ENCODE data around the gene DLGAP1. TPM values are rescaled to one million over a fixed set of nuclear protein-coding genes. Genes with fewer than 3 reads are reported as not detected.

The DLGAP1 gene
- total RNA-seq, 1 donor from 2014 or later = 105 TPM

DNA sequence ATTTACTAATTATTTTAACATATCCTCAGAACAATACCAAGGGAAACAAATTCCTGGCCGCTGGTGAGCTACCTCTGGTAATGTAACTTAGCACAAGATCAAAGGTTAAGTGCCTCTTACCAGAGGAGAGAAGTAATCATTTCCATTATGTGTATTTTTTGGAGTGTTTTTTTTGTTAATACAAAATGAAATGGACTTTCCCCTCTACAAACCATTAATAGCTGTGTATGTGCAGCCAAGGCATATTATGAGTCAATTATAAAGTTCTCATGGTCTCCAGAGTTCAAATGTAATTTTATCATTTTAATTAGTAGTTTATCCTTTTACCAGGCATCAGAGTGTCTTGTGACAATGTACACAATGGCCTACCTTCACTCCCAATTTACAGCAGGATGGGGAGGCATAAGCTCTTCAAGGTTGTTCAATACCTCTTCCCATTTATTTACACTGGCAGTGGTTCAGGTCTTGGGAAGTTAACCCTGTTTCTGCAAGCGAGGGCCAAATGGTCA is 762.9 kb downstream of the DLGAP1 start:
- DNase-seq (ENCODE audit: low spot score) = peak; percentile 73

GRCh38 chr18:3691705-3692104 is 763.4 kb downstream of the DLGAP1 start:
- DNase-seq (ENCODE audit: low spot score) = no peak

- DNase-seq (ENCODE audit: low spot score) = no peak
Measured at GRCh38 chr18:3690764-3691066, 764.4 kb downstream of the DLGAP1 start.

DNA sequence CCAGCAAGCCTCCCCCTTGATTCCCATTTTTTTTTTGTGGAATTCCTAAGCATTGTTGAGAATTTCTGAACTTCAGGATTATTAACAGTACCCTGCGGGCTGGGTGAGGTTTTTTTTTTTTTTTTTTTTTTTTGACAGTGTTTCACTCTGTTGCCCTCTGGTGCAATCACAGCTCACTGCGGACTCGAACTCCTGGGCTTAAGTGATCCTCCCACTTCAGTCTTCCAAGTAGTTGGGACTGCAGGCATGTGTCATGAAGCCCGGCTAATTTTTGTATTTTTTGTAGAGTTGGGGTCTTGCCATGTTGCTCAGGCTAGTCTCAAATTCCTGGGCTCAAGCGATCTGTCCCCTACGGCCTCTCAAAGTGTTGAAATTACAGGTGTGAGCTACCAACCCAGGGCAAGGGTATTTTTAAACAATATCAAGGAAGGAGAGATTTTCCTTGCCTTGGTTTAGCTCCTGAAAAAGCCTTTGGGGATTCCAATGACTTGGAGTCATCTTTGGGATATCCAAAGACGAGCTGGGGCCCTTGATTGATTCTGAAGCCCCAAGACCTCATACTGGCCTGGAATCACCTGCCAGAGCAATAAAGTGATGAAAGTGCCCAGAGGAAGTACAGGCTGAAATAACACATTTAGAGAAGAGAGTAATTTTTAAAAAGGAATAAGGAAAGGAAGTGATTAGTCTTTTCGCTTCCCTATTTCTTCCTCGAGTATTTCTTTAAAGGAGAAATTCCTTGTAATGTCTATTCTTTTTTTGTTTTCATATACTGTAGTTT is 764.9 kb downstream of the DLGAP1 start:
- no peak for DNase-seq (ENCODE audit: low spot score)

- DNase-seq (ENCODE audit: low spot score) = no peak
Measured at GRCh38 chr18:3689091-3689490, 766.0 kb downstream of the DLGAP1 start.

- DNase-seq (ENCODE audit: low spot score) = no peak
Measured at GRCh38 chr18:3688690-3689089, 766.4 kb downstream of the DLGAP1 start.

DNA sequence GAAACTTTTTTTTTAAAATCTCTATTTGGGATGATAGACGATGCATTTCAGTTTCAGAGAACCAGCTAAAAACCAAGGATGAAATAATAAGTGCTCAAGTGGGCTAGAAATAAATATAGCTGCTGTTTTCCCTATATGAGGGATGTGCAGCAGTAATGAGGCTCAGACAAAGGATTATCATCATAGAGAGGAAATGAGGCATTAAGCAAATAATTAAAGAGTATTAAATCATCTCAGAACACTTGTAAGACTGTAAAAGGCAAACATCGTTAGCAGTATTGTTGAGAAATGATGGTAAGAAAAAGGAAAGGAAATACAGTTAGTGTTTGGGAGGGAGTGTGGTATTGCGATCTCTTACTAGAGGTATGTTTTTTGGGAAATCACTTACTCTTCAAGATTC is 771.6 kb downstream of the DLGAP1 start:
- no peak for DNase-seq (ENCODE audit: low spot score)

DNA sequence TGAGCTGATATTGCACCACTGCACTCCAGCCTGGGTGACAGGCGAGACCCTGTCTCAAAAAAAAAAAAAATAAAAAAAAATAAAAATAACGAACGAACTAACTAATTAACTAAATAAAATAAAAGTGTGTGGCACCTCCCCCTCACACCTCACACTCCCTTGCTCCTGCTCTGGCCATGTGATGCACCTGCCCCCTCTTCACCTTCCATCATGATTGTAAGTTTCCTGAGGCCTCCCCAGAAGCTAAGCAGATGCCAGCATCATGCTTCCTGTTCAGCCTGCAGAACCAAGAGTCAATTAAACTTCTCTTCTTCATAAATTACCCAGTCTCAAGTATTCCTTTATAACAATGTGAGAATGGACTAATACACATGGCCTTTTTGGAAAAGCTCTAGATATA is 773.0 kb downstream of the DLGAP1 start:
- no peak for DNase-seq (ENCODE audit: low spot score)

DNA sequence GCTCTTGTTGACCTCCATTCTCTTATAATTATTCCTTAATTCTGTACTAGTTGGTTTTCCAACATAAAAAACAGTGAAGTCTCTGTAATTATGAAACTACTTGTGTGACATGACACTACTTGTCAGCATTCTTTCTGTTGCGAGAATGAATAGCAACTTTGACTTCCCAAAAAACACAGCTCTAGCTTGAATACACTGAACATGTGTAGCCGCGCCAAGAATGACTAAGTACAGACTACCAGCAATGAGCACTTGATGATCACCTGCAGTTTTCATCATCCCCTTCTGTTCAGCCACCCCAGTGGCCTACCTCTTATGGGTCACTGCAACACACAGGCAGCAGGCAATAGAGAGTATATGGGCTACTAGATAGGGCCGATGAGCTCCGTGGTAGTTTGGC is 775.9 kb downstream of the DLGAP1 start:
- no peak for DNase-seq (ENCODE audit: low spot score)

- no peak for DNase-seq (ENCODE audit: low spot score)
Measured at GRCh38 chr18:3675994-3676393, 779.1 kb downstream of the DLGAP1 start.

- peak; percentile 38 for DNase-seq (ENCODE audit: low spot score)
Measured at GRCh38 chr18:3675446-3675845, 779.7 kb downstream of the DLGAP1 start.

- no peak for DNase-seq (ENCODE audit: low spot score)
Measured at GRCh38 chr18:3671176-3671575, 783.9 kb downstream of the DLGAP1 start.

DNA sequence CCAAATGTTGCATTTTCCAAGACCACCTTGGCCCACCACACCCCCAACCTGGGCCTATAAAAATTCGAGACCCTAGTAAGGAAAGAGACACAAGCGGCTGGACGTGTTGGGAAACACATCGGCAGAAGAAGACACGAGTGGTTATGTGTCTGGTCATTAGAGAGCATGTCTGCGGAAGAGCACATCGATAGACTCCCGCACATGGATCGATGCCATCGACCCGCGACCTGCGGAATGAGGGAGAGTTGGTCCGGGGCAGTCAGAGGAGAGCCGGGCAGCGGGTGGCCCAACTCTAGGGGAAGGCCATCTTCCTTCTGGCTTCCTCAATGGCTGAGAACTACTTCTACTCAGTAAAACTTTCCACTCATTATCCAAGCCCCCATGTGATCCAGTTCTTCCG is 785.7 kb downstream of the DLGAP1 start:
- DNase-seq (ENCODE audit: low spot score) = no peak

GRCh38 chr18:3667255-3668137 is 787.6 kb downstream of the DLGAP1 start:
- no peak for DNase-seq (ENCODE audit: low spot score)

DNA sequence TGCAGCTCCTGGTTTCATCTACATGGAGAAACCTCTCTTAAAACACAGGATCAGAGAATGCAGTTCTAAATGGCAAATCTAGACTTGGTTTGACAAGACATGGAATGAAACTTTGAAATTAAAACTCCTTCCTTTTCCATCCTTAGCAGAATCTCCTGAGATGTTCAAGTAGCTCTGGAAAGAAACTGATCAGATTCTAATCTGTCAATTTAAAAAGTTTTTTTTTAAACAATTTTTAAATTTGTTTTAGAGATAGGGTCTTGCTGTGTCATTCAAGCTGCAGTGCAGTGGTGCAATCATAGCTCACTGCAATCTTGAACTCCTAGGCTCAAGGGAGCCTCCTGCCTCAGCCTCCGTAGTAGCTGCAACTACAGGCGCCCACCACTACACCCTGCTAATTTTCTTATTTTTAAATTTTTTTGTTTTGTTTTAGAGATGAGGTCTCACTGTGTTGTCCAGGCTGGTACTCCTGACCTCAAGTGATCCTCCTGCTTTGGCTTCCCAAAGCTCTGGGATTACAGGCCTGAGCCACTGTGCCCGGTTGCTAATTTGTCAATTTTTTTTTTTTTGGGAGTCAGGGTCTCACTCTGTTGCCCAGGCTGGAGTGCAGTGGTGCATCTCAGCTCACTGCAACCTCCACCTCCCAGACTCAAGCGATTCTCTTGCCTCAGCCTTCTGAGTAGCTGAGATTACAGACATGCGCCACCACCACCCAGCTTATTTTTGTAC is 788.4 kb downstream of the DLGAP1 start:
- DNase-seq (ENCODE audit: low spot score) = no peak

- DNase-seq (ENCODE audit: low spot score) = peak; percentile 90
Measured at GRCh38 chr18:3665780-3666525, 789.2 kb downstream of the DLGAP1 start.

DNA sequence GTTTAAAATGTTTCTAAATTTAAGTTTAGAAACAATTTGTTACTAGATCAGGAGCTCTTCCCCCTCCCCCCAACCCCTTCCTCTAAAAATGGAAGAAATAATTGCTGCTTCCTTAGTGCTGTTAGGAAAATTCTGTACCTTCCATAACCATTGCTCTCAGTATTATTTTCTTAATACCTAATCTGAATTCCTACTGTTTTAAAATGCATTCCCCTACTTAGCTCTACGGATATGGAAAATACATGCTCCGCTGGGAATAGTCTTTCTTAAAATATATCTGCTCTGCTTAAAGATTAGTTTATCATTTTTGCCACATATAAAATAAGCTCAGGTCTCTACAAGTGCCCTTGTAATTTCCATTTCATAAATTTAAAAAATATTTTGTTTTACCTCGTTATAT is 789.9 kb downstream of the DLGAP1 start:
- no peak for DNase-seq (ENCODE audit: low spot score)

GRCh38 chr18:3664563-3665178 is 790.4 kb downstream of the DLGAP1 start:
- no peak for DNase-seq (ENCODE audit: low spot score)

DNA sequence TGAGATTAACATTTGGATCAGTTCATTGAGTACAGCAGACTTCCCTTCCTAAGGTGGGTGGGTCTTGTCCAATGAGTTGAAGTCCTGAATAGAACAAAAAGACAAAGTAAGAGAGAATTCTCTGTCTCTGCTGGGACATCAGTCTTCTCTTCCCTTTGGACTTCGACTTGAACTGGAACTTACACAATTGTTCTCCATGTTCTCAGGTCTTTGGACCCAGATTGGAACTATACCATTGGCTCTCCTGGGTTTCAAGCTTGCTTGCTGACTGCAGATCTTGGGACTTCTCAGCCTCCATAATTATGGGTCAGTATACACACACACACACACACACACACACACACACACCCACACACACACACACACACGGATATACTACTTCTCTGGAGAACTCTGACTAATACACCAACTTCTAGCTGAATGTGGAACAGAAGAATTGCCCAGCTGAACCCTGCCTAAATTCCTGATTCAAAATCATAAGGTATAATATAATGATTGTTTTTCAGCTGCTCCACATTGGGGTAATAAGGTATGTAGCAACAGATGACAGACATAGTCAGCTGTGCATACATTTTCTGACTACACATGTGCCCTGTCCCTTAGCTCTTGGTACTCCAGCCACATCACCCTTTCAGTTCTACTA is 791.1 kb downstream of the DLGAP1 start:
- DNase-seq (ENCODE audit: low spot score) = no peak

GRCh38 chr18:3661989-3662388 is 793.1 kb downstream of the DLGAP1 start:
- no peak for DNase-seq (ENCODE audit: low spot score)

Measured in mucosa of gallbladder (tissue), 1 donor.